HG03442 (cell line): ENCODE data around the gene SLC37A3.
"Not testable (repeated sequence)": the region's sequence is repeated elsewhere in the genome, so short reads cannot be mapped to it uniquely, and the experiment has no call there.

ENCODE experiments used
- ATAC-seq: cut with Tn5 transposase; IDR thresholded peaks from one replicate; pipeline ENCODE4 v1.9.1; 2021; ENCODE audit warnings: mild to moderate bottlenecking, moderate library complexity; ENCODE audit not compliant: unreplicated experiment

SLC37A3 gene

GRCh38 chr7:140315498-140316164 is 82.7 kb downstream of the SLC37A3 start:
- no peak for ATAC-seq

- ATAC-seq = no peak
These were observed 83.5 kb downstream of the SLC37A3 start for GRCh38 chr7:140314573-140315480.

- ATAC-seq = no peak
These were observed 86.0 kb downstream of the SLC37A3 start for GRCh38 chr7:140312141-140312846.

GRCh38 chr7:140311128-140311527 is 87.2 kb downstream of the SLC37A3 start:
- not testable (repeated sequence) for ATAC-seq

GRCh38 chr7:140310337-140311002 is 87.9 kb downstream of the SLC37A3 start:
- ATAC-seq = no peak

- no peak for ATAC-seq
These were observed 90.3 kb downstream of the SLC37A3 start for GRCh38 chr7:140308060-140308459.

- ATAC-seq = peak; percentile 67
These were observed 94.0 kb downstream of the SLC37A3 start for GRCh38 chr7:140304191-140304799.

- ATAC-seq = no peak
These were observed 97.8 kb downstream of the SLC37A3 start for GRCh38 chr7:140300243-140301136.

- no peak for ATAC-seq
These were observed 100.1 kb downstream of the SLC37A3 start for GRCh38 chr7:140298213-140298612.

- no peak for ATAC-seq
These were observed 101.1 kb downstream of the SLC37A3 start for GRCh38 chr7:140297192-140297591.

GRCh38 chr7:140295224-140295738 is 103.0 kb downstream of the SLC37A3 start:
- ATAC-seq = no peak

- ATAC-seq = no peak
These were observed 103.9 kb downstream of the SLC37A3 start for GRCh38 chr7:140294454-140294853.

- ATAC-seq = no peak
These were observed 105.9 kb downstream of the SLC37A3 start for GRCh38 chr7:140292438-140292837.

- no peak for ATAC-seq
These were observed 108.5 kb downstream of the SLC37A3 start for GRCh38 chr7:140289804-140290203.

- no peak for ATAC-seq
These were observed 110.3 kb downstream of the SLC37A3 start for GRCh38 chr7:140287988-140288387.

GRCh38 chr7:140285938-140286337 is 112.4 kb downstream of the SLC37A3 start:
- no peak for ATAC-seq

GRCh38 chr7:140284062-140284461 is 114.3 kb downstream of the SLC37A3 start:
- ATAC-seq = no peak
